Stomach (tissue), 4 donors: ENCODE data around the gene STARD8.

Experiments used
- CTCF ChIP-seq, 7 experiments: fragments of 450-650 bp in 4 of 7; fragments of 200-600 bp in 3 of 7; sonication (generic) in 3 of 7; IDR thresholded peaks; one replicate each; pipeline ENCODE4 v1.5.1; 2016 to 2019; ENCODE audit warnings: antibody characterized with exemption in 7 of 7, control low read depth in 2 of 7, mild to moderate bottlenecking in 1 of 7
- POLR2AphosphoS5 ChIP-seq, 3 donors: sonication (generic); formaldehyde crosslinking; IDR thresholded peaks; one replicate each; pipeline ENCODE4 v1.6.1; 2016; ENCODE audit warnings: antibody characterized with exemption in 3 of 3

GRCh38 chrX:68714856-68715255, 67.4 kb downstream of the STARD8 start:
- TF ChIP-seq CTCF (IDR thresholded peaks at IDR 0.05) (no peak), POLR2AphosphoS5 (IDR thresholded peaks at IDR 0.05) (no peak)
